ENCODE measurements around the gene SYK. TPM values are rescaled to one million over a fixed set of nuclear protein-coding genes. Genes with fewer than 3 reads are reported as not detected.

The SYK gene
- total RNA-seq, 1 donor from 2014 or later, result 15.0 TPM

- Histone ChIP-seq H3K4me3 (ENCODE audit: low read depth, low read length) (no peak overlapping the region), H3K27me3 (ENCODE audit: control insufficient read depth, insufficient read depth, low read length) (no peaks in the 10 kb centered on the region), H3K36me3 (ENCODE audit: control insufficient read depth, insufficient read depth, low read length) (no peaks in the 10 kb centered on the region)
- TF ChIP-seq CTCF (IDR thresholded peaks at IDR 0.05; ENCODE audit: insufficient read depth, low read length, poor library complexity, severe bottlenecking), result no peak
- DNase-seq (ENCODE audit: low read depth), result no peak
Observed at GRCh38 chr9:90878562-90878961, 76.9 kb downstream of the SYK start.

- Histone ChIP-seq H3K36me3 (ENCODE audit: control insufficient read depth, insufficient read depth, low read length) (no peaks in the 10 kb centered on the region), H3K27me3 (ENCODE audit: control insufficient read depth, insufficient read depth, low read length) (no peaks in the 10 kb centered on the region), H3K4me3 (ENCODE audit: low read depth, low read length) (no peak overlapping the region)
- no peak for TF ChIP-seq CTCF (IDR thresholded peaks at IDR 0.05; ENCODE audit: insufficient read depth, low read length, poor library complexity, severe bottlenecking)
- DNase-seq (ENCODE audit: low read depth), result no peak
Observed at GRCh38 chr9:90880066-90880465, 78.4 kb downstream of the SYK start.

- Histone ChIP-seq H3K27me3 (ENCODE audit: control insufficient read depth, insufficient read depth, low read length) (no peaks in the 10 kb centered on the region), H3K36me3 (ENCODE audit: control insufficient read depth, insufficient read depth, low read length) (no peaks in the 10 kb centered on the region), H3K4me3 (ENCODE audit: low read depth, low read length) (no peak overlapping the region)
- DNase-seq (ENCODE audit: low read depth), result no peak
- TF ChIP-seq CTCF (IDR thresholded peaks at IDR 0.05; ENCODE audit: insufficient read depth, low read length, poor library complexity, severe bottlenecking), result no peak
Observed at GRCh38 chr9:90880669-90881068, 79.0 kb downstream of the SYK start.

GRCh38 chr9:90881648-90882047, 80.0 kb downstream of the SYK start:
- TF ChIP-seq CTCF (IDR thresholded peaks at IDR 0.05; ENCODE audit: insufficient read depth, low read length, poor library complexity, severe bottlenecking), result no peak
- H3K27me3 ChIP-seq (ENCODE audit: control insufficient read depth, insufficient read depth, low read length), result no peaks in the 10 kb centered on the region
- no peaks in the 10 kb centered on the region for H3K36me3 ChIP-seq (ENCODE audit: control insufficient read depth, insufficient read depth, low read length)
- DNase-seq (ENCODE audit: low read depth), result no peak
- no peak overlapping the region for H3K4me3 ChIP-seq (ENCODE audit: low read depth, low read length)

GRCh38 chr9:90882991-90883600, 81.5 kb downstream of the SYK start:
- TF ChIP-seq CTCF (IDR thresholded peaks at IDR 0.05; ENCODE audit: insufficient read depth, low read length, poor library complexity, severe bottlenecking), result no peak
- no peak for DNase-seq (ENCODE audit: low read depth)
- H3K27me3 ChIP-seq (ENCODE audit: control insufficient read depth, insufficient read depth, low read length), result no peaks in the 10 kb centered on the region
- H3K4me3 ChIP-seq (ENCODE audit: low read depth, low read length), result no peak overlapping the region
- no peaks in the 10 kb centered on the region for H3K36me3 ChIP-seq (ENCODE audit: control insufficient read depth, insufficient read depth, low read length)

GRCh38 chr9:90883661-90884060, 82.0 kb downstream of the SYK start:
- Histone ChIP-seq H3K4me3 (ENCODE audit: low read depth, low read length) (no peak overlapping the region), H3K27me3 (ENCODE audit: control insufficient read depth, insufficient read depth, low read length) (no peaks in the 10 kb centered on the region), H3K36me3 (ENCODE audit: control insufficient read depth, insufficient read depth, low read length) (no peaks in the 10 kb centered on the region)
- no peak for TF ChIP-seq CTCF (IDR thresholded peaks at IDR 0.05; ENCODE audit: insufficient read depth, low read length, poor library complexity, severe bottlenecking)
- no peak for DNase-seq (ENCODE audit: low read depth)

All from kidney epithelial cell (primary cell).